IPS-20b (cell line): ENCODE measurements around the gene SLC35E2B.
A peak's percentile ranks its signal among the peaks of the same experiment; 100 is the strongest.

Source experiments
- H3K27ac ChIP-seq: one replicate; pipeline ENCODE4 v1.5.1; 2013; ENCODE audit warnings: low read length
- H3K27me3 ChIP-seq: 2 replicates; pipeline ENCODE4 v1.6.1; 2013; ENCODE audit warnings: mild to moderate bottlenecking, low read length, inconsistent platforms; ENCODE audit not compliant: insufficient read depth
- H3K36me3 ChIP-seq: 2 replicates; pipeline ENCODE4 v1.6.1; 2013; ENCODE audit warnings: low read depth, mild to moderate bottlenecking, inconsistent platforms, low read length, moderate library complexity; ENCODE audit not compliant: insufficient read depth
- H3K4me1 ChIP-seq: 2 replicates; pipeline ENCODE4 v1.6.1; 2013; ENCODE audit warnings: mild to moderate bottlenecking, control low read depth, inconsistent platforms, low read length, moderate library complexity; ENCODE audit not compliant: insufficient read depth
- H3K4me3 ChIP-seq: 2 replicates; pipeline ENCODE4 v1.5.1; 2013; ENCODE audit warnings: mild to moderate bottlenecking, low read length, inconsistent platforms
- H3K9ac ChIP-seq: 2 replicates; pipeline ENCODE4 v1.6.1; 2013; ENCODE audit warnings: low read depth, mild to moderate bottlenecking, inconsistent platforms, low read length, moderate library complexity
- H3K9me3 ChIP-seq: 2 replicates; pipeline ENCODE4 v1.6.1; 2013; ENCODE audit warnings: mild to moderate bottlenecking, low read depth, low read length, inconsistent platforms; ENCODE audit not compliant: insufficient read depth

The SLC35E2B gene

GRCh38 chr1:1623181-1623630 is 69.4 kb downstream of the SLC35E2B start:
- no peak overlapping the region for H3K27ac ChIP-seq
- no peaks in the 10 kb centered on the region for H3K4me1 ChIP-seq
- H3K4me3 ChIP-seq = no peak overlapping the region
- H3K27me3 ChIP-seq = no peaks in the 10 kb centered on the region
- no peaks in the 10 kb centered on the region for H3K9me3 ChIP-seq
- H3K36me3 ChIP-seq = no peaks in the 10 kb centered on the region
- H3K9ac ChIP-seq = no peak overlapping the region

GRCh38 chr1:1622788-1623094 is 69.9 kb downstream of the SLC35E2B start:
- Histone ChIP-seq H3K36me3 (peaks cover under 1% of the 10 kb centered on the region; the same call in 1 of the 2 replicates), H3K4me1 (no peaks in the 10 kb centered on the region), H3K9me3 (no peaks in the 10 kb centered on the region), H3K27ac (no peak overlapping the region), H3K4me3 (no peak overlapping the region), H3K9ac (no peak overlapping the region), H3K27me3 (no peaks in the 10 kb centered on the region)

DNA sequence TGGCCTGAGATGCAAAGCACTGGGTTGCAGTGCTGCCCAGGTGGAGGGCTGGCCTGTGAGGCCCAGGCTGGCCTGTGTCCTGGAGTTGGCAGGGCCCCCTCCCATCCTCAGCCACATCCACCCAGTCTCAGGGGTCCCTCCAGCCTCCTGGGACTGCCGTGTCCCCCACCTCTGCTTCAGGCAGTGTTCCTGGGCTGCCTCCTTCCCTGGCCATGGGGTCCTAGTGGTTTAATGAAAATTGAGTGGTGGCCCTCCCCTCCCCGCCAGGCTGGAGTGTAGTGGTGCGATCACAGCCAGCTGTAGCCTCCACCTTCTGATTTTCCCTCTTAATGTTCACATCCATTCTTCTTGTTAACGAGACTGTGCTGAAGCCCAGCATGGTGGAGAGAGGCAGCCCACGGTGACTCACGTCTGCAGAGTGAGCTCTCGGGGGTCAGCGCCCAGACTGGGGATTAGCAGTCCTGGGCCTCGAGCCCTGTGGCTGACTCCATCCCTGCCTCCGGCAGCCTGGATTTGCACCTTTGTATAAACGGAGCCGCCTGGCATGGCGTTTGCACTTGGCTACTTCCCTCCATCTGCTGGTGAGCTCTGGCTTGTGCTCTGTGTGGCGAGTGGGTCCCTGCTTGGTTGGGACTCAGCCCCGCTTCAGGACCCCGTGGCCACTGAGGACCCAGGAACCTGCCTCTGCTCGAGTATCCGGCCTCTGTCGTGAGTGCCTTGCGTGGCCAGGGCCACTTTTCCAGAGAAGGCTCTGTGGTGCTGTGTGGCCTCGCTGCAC is 70.4 kb downstream of the SLC35E2B start:
- Histone ChIP-seq H3K4me1 (no peaks in the 10 kb centered on the region), H3K36me3 (peaks cover 6% of the 10 kb centered on the region; the same call in 1 of the 2 replicates), H3K9ac (no peak overlapping the region), H3K27me3 (no peaks in the 10 kb centered on the region), H3K4me3 (no peak overlapping the region), H3K27ac (no peak overlapping the region), H3K9me3 (no peaks in the 10 kb centered on the region)

DNA sequence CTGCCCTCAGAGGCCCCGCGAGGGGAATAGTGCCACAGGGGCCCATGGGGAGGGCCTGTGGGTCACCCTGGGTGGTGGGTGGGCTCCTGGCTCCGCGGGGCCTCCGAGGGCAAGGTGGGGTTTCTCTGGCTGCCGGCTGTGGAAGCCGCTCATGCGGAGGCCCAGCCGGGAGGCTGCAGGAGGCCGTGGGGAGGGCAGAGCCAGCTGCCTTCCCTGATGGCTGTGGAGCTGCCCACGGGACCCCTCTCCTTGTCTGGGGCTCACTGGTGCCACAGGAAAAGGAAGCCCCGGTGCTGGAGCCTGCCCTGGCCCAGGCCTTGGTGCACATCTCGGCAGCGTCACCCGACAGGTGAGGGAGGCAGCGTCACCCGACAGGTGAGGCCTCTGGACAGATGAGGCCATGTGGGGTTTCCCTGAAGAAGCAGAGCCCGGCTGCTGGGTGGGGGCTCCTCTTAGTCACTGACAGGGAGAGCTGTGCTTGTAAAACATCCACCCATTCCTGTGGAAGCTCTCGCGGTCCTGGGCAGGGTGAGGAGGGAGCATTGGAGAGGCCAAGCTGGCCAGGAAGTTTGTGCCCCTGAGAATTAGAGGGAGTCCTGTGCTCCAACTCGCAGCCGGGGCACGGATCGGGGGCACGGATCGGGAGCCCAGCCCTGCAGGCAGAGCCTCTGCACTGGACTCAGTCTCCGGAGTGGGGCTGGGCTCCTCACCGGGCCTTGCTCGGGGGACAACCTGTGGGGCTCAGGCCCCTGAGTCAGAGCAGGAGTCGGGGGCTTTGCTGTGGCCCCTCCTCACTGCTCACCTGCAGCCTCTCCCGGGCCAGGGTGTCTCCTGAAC is 71.2 kb downstream of the SLC35E2B start:
- H3K27ac ChIP-seq = no peak overlapping the region
- H3K27me3 ChIP-seq = no peaks in the 10 kb centered on the region
- H3K9me3 ChIP-seq = no peaks in the 10 kb centered on the region
- H3K4me3 ChIP-seq = no peak overlapping the region
- no peak overlapping the region for H3K9ac ChIP-seq
- H3K36me3 ChIP-seq = peaks cover 7% of the 10 kb centered on the region; the same call in 1 of the 2 replicates
- no peaks in the 10 kb centered on the region for H3K4me1 ChIP-seq

- H3K27ac ChIP-seq = no peak overlapping the region
- no peaks in the 10 kb centered on the region for H3K9me3 ChIP-seq
- no peaks in the 10 kb centered on the region for H3K4me1 ChIP-seq
- H3K36me3 ChIP-seq = peaks cover 7% of the 10 kb centered on the region; the same call in 1 of the 2 replicates
- H3K9ac ChIP-seq = no peak overlapping the region
- H3K27me3 ChIP-seq = no peaks in the 10 kb centered on the region
- no peak overlapping the region for H3K4me3 ChIP-seq
These were observed 72.0 kb downstream of the SLC35E2B start for GRCh38 chr1:1620433-1621139.

GRCh38 chr1:1619917-1620361 is 72.7 kb downstream of the SLC35E2B start:
- peaks cover 7% of the 10 kb centered on the region; the same call in 1 of the 2 replicates for H3K36me3 ChIP-seq
- no peak overlapping the region for H3K4me3 ChIP-seq
- no peaks in the 10 kb centered on the region for H3K4me1 ChIP-seq
- no peaks in the 10 kb centered on the region for H3K9me3 ChIP-seq
- no peak overlapping the region for H3K27ac ChIP-seq
- no peak overlapping the region for H3K9ac ChIP-seq
- no peaks in the 10 kb centered on the region for H3K27me3 ChIP-seq

DNA sequence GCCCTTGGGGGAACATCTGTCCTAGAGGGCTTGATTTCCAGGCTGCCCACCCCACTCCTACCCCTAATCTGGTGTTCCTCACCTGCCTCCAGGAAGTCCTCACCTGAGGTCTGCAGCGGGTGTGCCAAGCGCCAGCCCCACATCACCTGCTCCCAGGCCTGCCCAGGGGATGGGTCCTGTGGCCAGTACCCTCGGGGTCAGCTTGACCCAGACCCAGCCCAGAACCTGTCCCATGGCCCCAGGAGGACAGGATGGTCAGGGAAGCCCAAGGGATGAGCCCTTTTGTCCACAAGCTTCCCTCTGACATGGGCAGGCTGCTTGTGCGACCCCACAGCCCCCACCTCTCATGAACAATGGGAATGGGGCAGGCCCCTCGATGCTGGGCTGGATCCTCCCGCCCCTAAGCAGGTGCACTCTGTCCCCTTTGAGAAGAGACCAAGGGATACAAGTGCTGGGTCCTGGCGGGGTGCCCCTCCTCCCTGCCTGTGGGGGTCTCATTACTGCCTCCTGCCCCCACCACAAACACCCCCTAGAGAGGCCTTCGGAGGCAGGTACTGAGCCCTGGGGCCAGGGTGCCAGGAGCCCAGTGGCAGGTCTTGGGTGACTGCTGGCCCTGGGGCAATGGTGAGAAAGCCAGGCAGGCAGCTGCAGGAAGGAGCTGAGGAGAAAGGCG is 74.1 kb downstream of the SLC35E2B start:
- Histone ChIP-seq H3K27me3 (no peaks in the 10 kb centered on the region), H3K4me1 (peaks cover 6% of the 10 kb centered on the region; the same call in 1 of the 2 replicates), H3K36me3 (peaks cover 7% of the 10 kb centered on the region; the same call in 1 of the 2 replicates), H3K27ac (no peak overlapping the region), H3K9me3 (no peaks in the 10 kb centered on the region), H3K9ac (no peak overlapping the region), H3K4me3 (no peak overlapping the region)

DNA sequence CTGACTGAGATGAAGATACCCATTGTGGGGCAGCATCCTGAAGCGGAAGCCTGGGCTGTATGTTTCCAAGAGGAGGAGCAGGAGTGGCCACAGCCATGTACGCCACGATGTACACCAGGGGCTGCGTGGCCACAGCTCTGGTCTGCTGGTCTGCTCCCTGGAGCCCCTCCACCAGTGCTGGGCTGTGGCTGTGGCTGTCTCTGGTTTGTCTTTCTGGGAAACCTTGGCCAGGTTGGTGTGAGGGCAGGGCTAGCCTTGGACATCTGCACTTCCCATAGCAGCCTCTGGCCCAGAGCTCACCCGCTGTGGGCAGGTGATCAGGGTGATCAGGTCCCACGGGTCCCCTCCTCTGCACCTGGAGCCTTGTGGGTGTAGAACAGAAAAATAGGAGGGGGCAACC is 74.7 kb downstream of the SLC35E2B start:
- H3K4me1 ChIP-seq = peaks cover 6% of the 10 kb centered on the region; the same call in 1 of the 2 replicates
- H3K9ac ChIP-seq = no peak overlapping the region

DNA sequence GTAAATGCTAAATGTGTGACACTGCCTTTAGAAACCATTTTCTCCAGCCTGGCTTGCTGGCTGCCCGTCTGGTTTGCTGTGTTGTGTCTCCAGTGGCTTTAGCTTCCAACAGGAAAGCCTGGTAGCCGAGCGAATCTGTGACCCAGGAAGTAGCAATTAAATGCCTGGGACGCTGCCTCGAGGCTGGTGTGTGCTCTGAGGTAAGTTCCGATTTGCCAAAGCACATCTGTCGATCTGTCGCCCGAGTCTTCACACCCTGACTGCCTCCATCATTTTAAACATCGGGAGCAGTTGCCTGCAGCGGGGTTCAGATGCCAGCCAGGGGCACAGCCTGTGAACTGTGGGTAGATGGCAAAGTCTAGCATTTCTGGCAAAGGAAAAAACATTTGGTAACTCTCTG is 75.1 kb downstream of the SLC35E2B start:
- no peaks in the 10 kb centered on the region for H3K9me3 ChIP-seq
- H3K27ac ChIP-seq = no peak overlapping the region
- peaks cover 6% of the 10 kb centered on the region; the same call in 1 of the 2 replicates for H3K4me1 ChIP-seq
- no peaks in the 10 kb centered on the region for H3K27me3 ChIP-seq
- no peak overlapping the region for H3K9ac ChIP-seq
- H3K4me3 ChIP-seq = no peak overlapping the region
- peaks cover 7% of the 10 kb centered on the region; the same call in 1 of the 2 replicates for H3K36me3 ChIP-seq

More for the DNA sequence above, 74.7 kb downstream of the SLC35E2B start:
- no peaks in the 10 kb centered on the region for H3K27me3 ChIP-seq
- no peak overlapping the region for H3K27ac ChIP-seq
- H3K36me3 ChIP-seq = peaks cover 7% of the 10 kb centered on the region; the same call in 1 of the 2 replicates
- no peak overlapping the region for H3K4me3 ChIP-seq
- H3K9me3 ChIP-seq = no peaks in the 10 kb centered on the region

- no peak overlapping the region; the same call in none of the 2 replicates for H3K9ac ChIP-seq
- H3K9me3 ChIP-seq = no peaks in the 10 kb centered on the region
- H3K4me3 ChIP-seq = peak overlapping the region; percentile 90
- H3K27me3 ChIP-seq = no peaks in the 10 kb centered on the region
- H3K36me3 ChIP-seq = peaks cover 7% of the 10 kb centered on the region; the same call in 1 of the 2 replicates
- H3K27ac ChIP-seq = no peak overlapping the region
- H3K4me1 ChIP-seq = peaks cover 6% of the 10 kb centered on the region; the same call in 1 of the 2 replicates
These were observed 75.8 kb downstream of the SLC35E2B start for GRCh38 chr1:1616838-1617237.
